T-helper 2 cell treated with Interferon-gamma antibody and Interleukin-4, amounts not matched to agents 100 ng/mL and 5 ng/mL, for 36 hours (primary cell): Measurements from ENCODE around the gene GOLGA6L6. TPM values are rescaled to one million over a fixed set of nuclear protein-coding genes. Genes with fewer than 3 reads are reported as not detected.
"Not testable (repeated sequence)": the region's sequence is repeated elsewhere in the genome, so short reads cannot be mapped to it uniquely, and the experiment has no call there.

Source experiments
- intact Hi-C: fragments of 100-400 bp; cut with micrococcal nuclease; formaldehyde crosslinking; loops from one replicate; pipeline ENCODE4 v1.15.1; 2023
- total RNA-seq: library from RNA; stranded (reverse); gene quantifications from 2 replicates; pipeline ENCODE4 v1.2.3, GENCODE V29; 2022

The GOLGA6L6 gene, protein sequence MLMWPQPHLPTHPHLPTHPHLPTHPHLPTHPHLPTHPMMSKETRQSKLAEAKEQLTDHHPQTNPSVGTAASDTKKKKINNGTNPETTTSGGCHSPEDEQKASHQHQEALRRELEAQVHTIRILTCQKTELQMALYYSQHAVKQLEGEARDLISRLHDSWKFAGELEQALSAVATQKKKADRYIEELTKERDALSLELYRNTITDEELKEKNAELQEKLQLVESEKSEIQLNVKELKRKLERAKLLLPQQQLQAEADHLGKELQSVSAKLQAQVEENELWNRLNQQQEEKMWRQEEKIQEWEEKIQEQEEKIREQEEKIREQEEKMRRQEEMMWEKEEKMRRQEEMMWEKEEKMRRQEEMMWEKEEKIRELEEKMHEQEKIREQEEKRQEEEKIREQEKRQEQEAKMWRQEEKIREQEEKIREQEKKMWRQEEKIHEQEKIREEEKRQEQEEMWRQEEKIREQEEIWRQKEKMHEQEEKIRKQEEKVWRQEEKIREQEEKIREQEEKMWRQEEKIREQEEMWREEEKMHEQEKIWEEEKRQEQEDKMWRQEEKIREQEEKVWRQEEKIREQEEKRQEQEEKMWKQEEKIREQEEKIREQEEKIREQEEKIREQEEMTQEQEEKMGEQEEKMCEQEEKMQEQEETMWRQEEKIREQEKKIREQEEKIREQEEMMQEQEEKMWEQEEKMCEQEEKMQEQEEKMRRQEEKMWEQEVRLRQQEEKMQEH
- not detected in 2 replicates for total RNA-seq

GRCh38 chr15:20541700-20542099 lies at the start of gene GOLGA6L6:
TSS of gene GOLGA6L6 (minus strand) at chr15:20541800. CDS start at chr15:20541709, 91 bp downstream.
- intact Hi-C loops = not testable (repeated sequence)

- intact Hi-C loops = not testable (repeated sequence)
Observed at GRCh38 chr15:20590069-20590468, 48.5 kb upstream of the GOLGA6L6 start.

- intact Hi-C loops = not testable (repeated sequence)
Observed at GRCh38 chr15:20586821-20587220, 45.2 kb upstream of the GOLGA6L6 start.

DNA sequence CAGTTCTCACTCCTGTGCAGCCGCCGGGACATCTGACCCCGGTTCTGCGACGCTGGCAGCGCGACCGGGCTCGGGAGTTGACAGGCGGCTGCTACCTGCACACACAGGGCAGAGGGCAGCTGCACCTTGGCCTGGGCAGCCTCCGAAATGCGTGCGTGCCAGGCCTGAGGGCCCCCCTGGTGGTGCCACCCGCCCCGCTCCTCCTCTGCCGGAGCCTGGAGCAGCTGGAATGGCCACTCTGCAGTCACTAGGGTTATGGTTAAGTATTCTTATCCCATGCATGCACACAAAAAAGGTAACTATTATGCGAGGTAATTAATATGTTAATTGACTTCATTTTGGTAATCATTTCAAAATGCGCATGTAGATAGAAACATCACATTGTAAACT lies 41.1 kb upstream of the GOLGA6L6 start:
- intact Hi-C loops = not testable (repeated sequence)

- intact Hi-C loops = not testable (repeated sequence)
Observed at GRCh38 chr15:20582109-20582725, 40.6 kb upstream of the GOLGA6L6 start.

DNA sequence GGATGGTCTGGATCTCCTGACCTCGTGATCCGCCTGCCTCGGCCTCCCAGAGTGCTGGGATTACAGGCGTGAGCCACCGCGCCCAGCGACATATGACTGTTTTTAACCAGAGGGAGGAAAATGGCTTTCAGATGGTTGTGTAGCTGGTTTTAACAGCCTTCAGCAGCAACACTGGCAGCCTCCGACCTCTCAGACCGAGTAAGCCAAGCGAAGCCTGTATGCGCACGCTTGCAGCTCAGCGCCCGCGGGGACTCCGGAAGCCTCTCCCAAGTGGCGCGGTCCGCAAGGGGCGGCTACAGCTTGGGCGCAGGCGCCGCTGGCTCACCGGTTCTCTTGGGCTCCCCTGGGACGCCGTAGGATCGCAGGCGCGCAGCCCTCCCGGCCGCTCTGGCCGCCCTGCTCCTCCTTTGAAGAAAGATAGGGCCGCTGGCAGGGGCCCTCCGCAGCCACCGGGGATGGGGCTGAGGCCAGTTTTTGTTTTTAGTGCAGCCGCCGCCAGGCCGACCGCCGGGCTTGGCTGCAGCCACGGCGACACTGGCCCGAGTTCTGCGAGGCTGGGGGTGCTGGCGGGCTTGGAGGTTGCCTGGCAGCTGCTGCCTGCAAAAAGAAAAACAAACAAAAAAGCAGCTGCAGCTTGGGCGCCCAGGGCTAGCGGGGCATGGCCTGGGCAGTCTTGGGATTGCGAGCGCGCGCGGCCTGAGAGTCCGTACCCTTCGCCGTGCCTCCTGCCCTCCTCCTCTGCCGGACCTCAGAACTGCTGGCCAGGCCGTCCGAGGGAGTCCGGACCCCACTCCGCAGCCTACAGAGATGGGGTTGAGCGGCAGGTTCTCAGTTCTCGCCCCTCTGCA lies 39.9 kb upstream of the GOLGA6L6 start:
- intact Hi-C loops = not testable (repeated sequence)

- intact Hi-C loops = not testable (repeated sequence)
Observed at GRCh38 chr15:20579662-20580061, 38.1 kb upstream of the GOLGA6L6 start.

- intact Hi-C loops = not testable (repeated sequence)
Observed at GRCh38 chr15:20551289-20551688, 9.7 kb upstream of the GOLGA6L6 start.

GRCh38 chr15:20505926-20506658 lies 35.5 kb downstream of the GOLGA6L6 start:
- intact Hi-C loops = not testable (repeated sequence)

DNA sequence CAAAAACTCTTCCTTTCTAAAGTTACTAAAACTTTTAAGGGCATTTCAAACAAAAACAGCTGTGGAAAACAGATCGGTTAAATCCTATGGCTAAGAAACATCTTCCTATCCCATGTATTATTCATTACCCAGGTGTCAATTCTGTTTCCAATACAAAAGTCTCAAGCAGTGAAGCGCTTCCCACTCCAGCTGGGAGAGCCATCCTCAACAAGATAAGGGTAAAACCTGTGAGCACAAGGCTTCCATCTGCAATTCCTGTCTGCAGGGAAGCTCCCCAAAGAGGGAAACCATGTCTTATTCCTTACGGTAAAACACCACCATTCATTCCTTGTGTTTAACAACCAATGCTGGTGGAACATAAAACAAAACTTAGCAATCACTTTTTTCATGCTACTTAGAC lies 38.8 kb downstream of the GOLGA6L6 start:
- intact Hi-C loops = not testable (repeated sequence)

- intact Hi-C loops = not testable (repeated sequence)
Observed at GRCh38 chr15:20501512-20502222, 39.9 kb downstream of the GOLGA6L6 start.

GRCh38 chr15:20497781-20498180 lies 43.8 kb downstream of the GOLGA6L6 start:
- intact Hi-C loops = not testable (repeated sequence)

DNA sequence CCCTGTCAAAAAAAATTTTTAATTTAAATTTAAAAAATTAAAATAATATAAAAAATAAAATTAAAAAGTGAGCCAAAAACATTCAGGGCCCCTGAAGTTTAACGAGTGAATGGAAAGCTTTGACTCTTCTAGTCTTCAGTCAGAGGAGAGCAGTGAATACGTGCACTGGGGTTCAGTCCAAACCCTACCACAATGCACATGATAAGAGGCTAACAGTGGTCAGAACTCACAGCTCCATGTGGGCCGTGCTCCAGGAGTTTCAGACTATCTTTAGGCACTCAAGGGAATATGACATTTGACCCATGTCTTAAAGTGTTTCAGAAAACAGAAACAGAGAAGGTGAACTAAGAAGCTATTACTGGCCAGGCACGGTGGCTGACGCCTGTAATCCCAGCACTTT lies 48.6 kb downstream of the GOLGA6L6 start:
- intact Hi-C loops = not testable (repeated sequence)

DNA sequence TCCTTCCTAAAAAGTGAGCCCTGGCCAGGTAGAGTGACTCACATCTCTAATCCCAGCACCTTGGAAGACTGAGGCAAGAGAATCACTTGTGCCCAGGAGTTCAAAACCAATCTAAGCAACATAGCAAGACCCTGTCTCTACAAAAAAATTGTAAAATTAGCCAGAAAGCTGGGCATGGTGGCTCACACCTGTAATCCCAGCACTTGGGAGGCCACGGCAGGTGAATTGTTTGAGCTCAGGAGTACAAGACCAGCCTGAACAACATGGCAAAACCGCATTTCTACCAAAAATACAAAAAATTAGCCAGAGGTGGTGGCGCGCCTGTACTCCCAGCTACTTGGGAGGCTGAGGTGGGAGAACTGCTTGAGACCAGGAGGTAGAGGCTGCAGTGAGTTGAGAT lies 49.0 kb downstream of the GOLGA6L6 start:
- intact Hi-C loops = not testable (repeated sequence)

GRCh38 chr15:20489320-20489719 lies 52.3 kb downstream of the GOLGA6L6 start:
- intact Hi-C loops = not testable (repeated sequence)
